H1 (cell line): ENCODE measurements around the gene DNMT1. TPM values are rescaled to one million over a fixed set of nuclear protein-coding genes. Genes with fewer than 3 reads are reported as not detected.

Experiments used
- CTCF ChIA-PET: fragments of 300-600 bp; sonication (Branson Sonifier 250); formaldehyde crosslinking; loops from one replicate; lab custom pipeline; 2021; ENCODE audit not compliant: partially characterized antibody; lab: Charles Lee
- POLR2A ChIA-PET: fragments of 300-600 bp; sonication (Branson Sonifier 250); formaldehyde crosslinking; loops from one replicate; lab custom pipeline; 2021; ENCODE audit warnings: inconsistent platforms; ENCODE audit not compliant: partially characterized antibody; lab: Charles Lee
- DNase-seq, 2 experiments: peaks; one replicate each; pipeline versions ENCODE4 v3.0.0 to v3.0.0-alpha.2; 2010 to 2022; ENCODE audit warnings: low spot score in 2 of 2, low read depth in 1 of 2, mixed read lengths in 1 of 2
- FAIRE-seq: peaks from 2 replicates; lab custom pipeline; 2011; peaks lifted over from hg19 to GRCh38; lab: Jason Lieb, UNC
- H2AFZ ChIP-seq: 2 replicates; pipeline ENCODE4 v1.8.1; 2012; ENCODE audit warnings: low read length, inconsistent platforms
- H2AK5ac ChIP-seq: 2 replicates; pipeline ENCODE4 v1.6.1; 2013; ENCODE audit warnings: low read depth, low read length
- H2BK120ac ChIP-seq: replicated peaks from 2 replicates; pipeline ENCODE3; 2013; ENCODE audit warnings: low read depth, low read length, inconsistent platforms
- H2BK12ac ChIP-seq: 2 replicates; pipeline ENCODE4 v1.6.1; 2013; ENCODE audit warnings: low read depth, low read length
- H2BK15ac ChIP-seq: 2 replicates; pipeline ENCODE4 v1.6.1; 2013; ENCODE audit warnings: low read length
- H2BK20ac ChIP-seq: 2 replicates; pipeline ENCODE4 v1.6.1; 2013; ENCODE audit warnings: low read length
- H2BK5ac ChIP-seq: 2 replicates; pipeline ENCODE4 v1.6.1; 2013; ENCODE audit warnings: low read depth, low read length
- H3K14ac ChIP-seq: 2 replicates; pipeline ENCODE4 v1.6.1; 2013; ENCODE audit warnings: inconsistent platforms; ENCODE audit not compliant: insufficient read length
- H3K18ac ChIP-seq: 2 replicates; pipeline ENCODE4 v1.6.1; 2013; ENCODE audit warnings: low read length; ENCODE audit errors: extremely low read depth
- H3K23ac ChIP-seq: 2 replicates; pipeline ENCODE4 v1.6.1; 2013; ENCODE audit warnings: inconsistent platforms; ENCODE audit not compliant: insufficient read length
- H3K23me2 ChIP-seq: 2 replicates; pipeline ENCODE4 v1.6.1; 2013; ENCODE audit warnings: low read depth, low read length
- H3K27ac ChIP-seq: 2 replicates; pipeline ENCODE4 v1.6.1; 2011; ENCODE audit warnings: low read depth, low read length, inconsistent platforms
- H3K27me3 ChIP-seq, 4 experiments: replicated peaks in 1 of 4; 1 replicate in 1 of 4; 2 replicates in 3 of 4; pipeline versions ENCODE4 v1.6.1 to v1.8.1; 2011 to 2013; ENCODE audit warnings: low read length in 3 of 4, mild to moderate bottlenecking in 3 of 4, inconsistent platforms in 2 of 4, mixed read lengths in 2 of 4, moderate library complexity in 1 of 4; ENCODE audit not compliant: control insufficient read depth in 3 of 4, insufficient read depth in 3 of 4; ENCODE audit errors: extremely low read depth in 1 of 4
- H3K36me3 ChIP-seq, 4 experiments: 2 replicates each; pipeline versions ENCODE4 v1.6.1 to v1.8.1; 2011 to 2013; ENCODE audit warnings: mild to moderate bottlenecking in 4 of 4, low read length in 3 of 4, moderate library complexity in 2 of 4, control low read depth in 1 of 4, inconsistent platforms in 1 of 4; ENCODE audit not compliant: insufficient read depth in 4 of 4, control insufficient read depth in 2 of 4
- H3K4ac ChIP-seq: replicated peaks from 2 replicates; pipeline ENCODE3; 2013; ENCODE audit warnings: low read length, low read depth, mixed read lengths, inconsistent platforms; ENCODE audit not compliant: insufficient read length
- H3K4me1 ChIP-seq, 4 experiments: replicated peaks in 1 of 4; 1 replicate in 1 of 4; 2 replicates in 3 of 4; pipeline versions ENCODE4 v1.6.1 to v1.8.1; 2011 to 2013; ENCODE audit warnings: low read length in 3 of 4, inconsistent platforms in 2 of 4, mixed read lengths in 1 of 4; ENCODE audit not compliant: insufficient read depth in 4 of 4, control insufficient read depth in 3 of 4
- H3K4me2 ChIP-seq, 2 experiments: 2 replicates each; pipeline versions ENCODE4 v1.6.1 to v1.8.1; 2011 to 2013; ENCODE audit warnings: low read depth in 2 of 2, low read length in 2 of 2, control low read depth in 1 of 2, inconsistent platforms in 1 of 2, mild to moderate bottlenecking in 1 of 2; ENCODE audit not compliant: insufficient read depth in 1 of 2
- H3K4me3 ChIP-seq, 4 experiments: fragments of 200-600, 300-600 bp in 1 of 4; sonication (generic), shearing (Covaris generic), sonication (Bioruptor Twin) in 1 of 4; 2 replicates each; pipeline versions ENCODE4 v1.5.1 to v1.8.1; 2011 to 2016; ENCODE audit warnings: low read length in 4 of 4, low read depth in 3 of 4, control low read depth in 2 of 4, inconsistent platforms in 2 of 4, mild to moderate bottlenecking in 2 of 4, mixed read lengths in 1 of 4, moderate library complexity in 1 of 4; ENCODE audit not compliant: insufficient read depth in 2 of 4; ENCODE audit errors: extremely low read depth in 1 of 4
- H3K56ac ChIP-seq: replicated peaks from 2 replicates; pipeline ENCODE3; 2013; ENCODE audit warnings: low read depth, mild to moderate bottlenecking, mixed read lengths, low read length, inconsistent platforms; ENCODE audit not compliant: insufficient read length
- H3K79me1 ChIP-seq: 2 replicates; pipeline ENCODE4 v1.6.1; 2013; ENCODE audit warnings: low read depth, low read length, control low read depth
- H3K79me2 ChIP-seq, 2 experiments: 2 replicates each; pipeline versions ENCODE4 v1.6.1 to v1.8.1; 2012 to 2013; ENCODE audit warnings: low read length in 2 of 2, mild to moderate bottlenecking in 2 of 2, inconsistent platforms in 1 of 2; ENCODE audit not compliant: insufficient read depth in 2 of 2, control insufficient read depth in 1 of 2
- H3K9ac ChIP-seq, 4 experiments: replicated peaks in 1 of 4; 1 replicate in 1 of 4; 2 replicates in 3 of 4; pipeline versions ENCODE4 v1.6.1 to v1.8.1; 2011 to 2013; ENCODE audit warnings: low read depth in 3 of 4, low read length in 3 of 4, control low read depth in 2 of 4, mild to moderate bottlenecking in 2 of 4, moderate library complexity in 2 of 4, inconsistent platforms in 1 of 4; ENCODE audit errors: extremely low read depth in 1 of 4
- H3K9me3 ChIP-seq, 2 experiments: 2 replicates each; pipeline versions ENCODE4 v1.6.1 to v1.8.1; 2012 to 2013; ENCODE audit warnings: mild to moderate bottlenecking in 2 of 2, moderate library complexity in 2 of 2, control low read depth in 1 of 2, inconsistent platforms in 1 of 2, low read depth in 1 of 2, low read length in 1 of 2, mixed read lengths in 1 of 2; ENCODE audit not compliant: insufficient read depth in 2 of 2
- H4K20me1 ChIP-seq, 2 experiments: replicated peaks in 1 of 2; 2 replicates each; pipeline versions ENCODE3 to v1.8.1; 2011 to 2013; ENCODE audit warnings: inconsistent platforms in 2 of 2, low read length in 2 of 2, mild to moderate bottlenecking in 1 of 2; ENCODE audit not compliant: insufficient read depth in 2 of 2, control insufficient read depth in 1 of 2
- H4K5ac ChIP-seq: 2 replicates; pipeline ENCODE4 v1.6.1; 2013; ENCODE audit warnings: low read length, low read depth, mixed read lengths, inconsistent platforms; ENCODE audit not compliant: insufficient read length
- H4K8ac ChIP-seq: 2 replicates; pipeline ENCODE4 v1.8.0; 2013; ENCODE audit warnings: mild to moderate bottlenecking, moderate library complexity, low read length, inconsistent platforms; ENCODE audit not compliant: insufficient read depth; ENCODE audit errors: extremely low read depth
- H4K91ac ChIP-seq: replicated peaks from 2 replicates; pipeline ENCODE3; 2013; ENCODE audit warnings: low read length, mixed read lengths, inconsistent platforms; ENCODE audit not compliant: insufficient read length
- CHD2 ChIP-seq: IDR thresholded peaks from 2 replicates; pipeline ENCODE4 v1.6.1; 2012; ENCODE audit warnings: low read length, improper control_type of control experiment
- SIN3A ChIP-seq, 2 experiments: IDR thresholded peaks in 1 of 2; conservative IDR thresholded peaks in 1 of 2; 2 replicates each; pipeline ENCODE4 v1.6.1; 2011 to 2012; ENCODE audit warnings: low read length in 2 of 2, improper control_type of control experiment in 1 of 2, low read depth in 1 of 2, mild to moderate bottlenecking in 1 of 2
- SIX5 ChIP-seq: IDR thresholded peaks from 2 replicates; pipeline ENCODE4 v1.6.1; 2011; ENCODE audit warnings: mild to moderate bottlenecking, low read depth, low read length
- polyA plus RNA-seq, 7 experiments: library from polyadenylated mRNA; depleted of rRNA in 3 of 7; stranded (reverse) in 5 of 7; unstranded in 2 of 7; fragments of >200 nt in 5 of 7; fragments of 200-250 nt in 2 of 7; gene quantifications; 1 replicate in 5 of 7; 2 replicates in 1 of 7; 4 replicates in 1 of 7; pipeline versions ENCODE4 v1.2.1 to v1.2.3, GENCODE V29; 2011 to 2013; ENCODE audit warnings: missing spikeins in 2 of 7, mixed read lengths in 2 of 7
- total RNA-seq: library from RNA; stranded (reverse); fragmentation: NEBNext Ultra II Directional; extraction: Animal tissue kit (Norgen Biotek cat#: 25700); gene quantifications from 2 replicates; pipeline ENCODE4 v1.2.1, GENCODE V29; 2021

DNMT1 gene
- total and polyA plus RNA-seq, 2 of the 8 experiments (the other 6 are each of a cell fraction or from before 2014, with no cell fraction given) = 101 to 210 TPM

- ChIA-PET POLR2A (interaction anchor here (1.0 to 16.9 kb wide), 4 partner anchors 11 to 188 kb away, joined by 3 to 412 read pairs (median 6); partner anchors contain the start of genes EIF3G and P2RY11), CTCF (interaction anchor here (0.9 to 2.9 kb wide), 3 partner anchors 9 to 51 kb away, joined by 3 to 20 read pairs (median 3); partner anchors contain the start of gene P2RY11)
- H3K23ac ChIP-seq = no peak overlapping the region
- H2BK20ac ChIP-seq = no peak overlapping the region
- H3K4me2 ChIP-seq = no peak overlapping the region
- FAIRE-seq (no peak), DNase-seq (no peak)
- H3K4me3 ChIP-seq = no peak overlapping the region
- no peak overlapping the region for H3K14ac ChIP-seq
- no peak overlapping the region for H2BK5ac ChIP-seq
- no peak for TF ChIP-seq SIN3A (conservative IDR thresholded peaks at IDR 0.05 in 1 of 2, IDR thresholded peaks at IDR 0.05 in 1 of 2; ENCODE audit: low read depth in 1 of 2, low read length in 2 of 2)
- no peak for TF ChIP-seq SIX5
- no peak for TF ChIP-seq CHD2
- no peak overlapping the region for H4K5ac ChIP-seq
- no peak overlapping the region for H3K27ac ChIP-seq
- no peak overlapping the region for H2BK15ac ChIP-seq
- H3K23me2 ChIP-seq = 0 out of 2 replicates have a peak, but pooled peaks cover 4% of the 10 kb centered on the region
- no peak overlapping the region for H2AFZ ChIP-seq
- H3K27me3 ChIP-seq = no peaks in the 10 kb centered on the region
- H4K20me1 ChIP-seq = peaks cover 0 to 7% of the 10 kb centered on the region in 2 experiments
- no peak overlapping the region for H3K4ac ChIP-seq
- H2BK12ac ChIP-seq = no peak overlapping the region
- no peak overlapping the region for H4K91ac ChIP-seq
- H3K56ac ChIP-seq = no peak overlapping the region
- no peak overlapping the region for H2BK120ac ChIP-seq
- H2AK5ac ChIP-seq = no peak overlapping the region
- H3K9ac ChIP-seq = no peak overlapping the region
- H3K36me3 ChIP-seq = peaks cover 10 to 18% (median 13%) of the 10 kb centered on the region in 4 experiments
- no peaks in the 10 kb centered on the region for H3K9me3 ChIP-seq
- H3K4me1 ChIP-seq = peaks cover 0 to 4% (median 3%) of the 10 kb centered on the region in 4 experiments; a peak in 5 of 7 replicates
- H3K79me1 ChIP-seq = peaks cover 8% of the 10 kb centered on the region; the same call in 1 of the 2 replicates
- H3K18ac ChIP-seq = no peak overlapping the region
- H4K8ac ChIP-seq = no peak overlapping the region
- peaks cover 6 to 25% of the 10 kb centered on the region in 2 experiments; a peak in 3 of 4 replicates for H3K79me2 ChIP-seq
Measured at GRCh38 chr19:10104130-10104513, 90.6 kb downstream of the DNMT1 start.
